ENCODE data around the gene NPIPB12. TPM values are rescaled to one million over a fixed set of nuclear protein-coding genes. Genes with fewer than 3 reads are reported as not detected.
"Not testable (repeated sequence)": the region's sequence is repeated elsewhere in the genome, so short reads cannot be mapped to it uniquely, and the experiment has no call there.

NPIPB12 gene
- total and polyA plus RNA-seq, 2 of the 8 experiments (the other 6 are each of a cell fraction or from before 2014, with no cell fraction given), result 43.6 to 50.9 TPM

DNA sequence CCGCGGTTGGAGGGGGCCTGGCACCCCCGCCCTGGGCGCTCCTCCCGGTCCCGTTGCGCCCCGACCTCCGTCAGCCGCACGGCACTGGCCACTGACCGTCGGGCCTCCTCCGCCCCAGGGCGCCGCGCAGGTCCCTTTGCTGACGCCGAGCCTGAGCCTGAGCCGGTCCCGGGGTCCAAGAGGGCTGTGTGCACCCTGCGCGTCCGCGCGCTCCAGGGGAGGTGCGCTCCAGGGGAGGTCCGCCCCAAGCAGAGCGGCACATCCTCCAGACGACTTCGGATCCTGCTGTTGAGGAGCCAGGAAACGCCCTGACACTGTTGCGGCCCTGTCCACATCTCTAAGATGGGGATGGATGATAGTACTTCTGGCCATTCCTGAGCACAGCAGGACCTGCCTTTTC, 39.3 kb downstream of the NPIPB12 start:
- H3K79me1 ChIP-seq (ENCODE audit: low read depth, low read length); H3K4ac ChIP-seq (replicated peaks; ENCODE audit: insufficient read length, low read depth, low read length); H3K4me2 ChIP-seq (ENCODE audit: insufficient read depth in 1 of 2, low read depth in 2 of 2, low read length in 2 of 2); H4K5ac ChIP-seq (ENCODE audit: insufficient read length, low read depth, low read length); H2BK120ac ChIP-seq (replicated peaks; ENCODE audit: low read depth, low read length); H4K20me1 ChIP-seq (replicated peaks in 1 of 2; ENCODE audit: control insufficient read depth in 1 of 2, insufficient read depth in 2 of 2, low read length in 2 of 2); CTCF ChIA-PET (ENCODE audit: partially characterized antibody); FAIRE-seq; H3K79me2 ChIP-seq (ENCODE audit: control insufficient read depth in 1 of 2, insufficient read depth in 2 of 2, low read length in 2 of 2); H2BK12ac ChIP-seq (ENCODE audit: low read depth, low read length); H2BK5ac ChIP-seq (ENCODE audit: low read depth, low read length); H2AFZ ChIP-seq (ENCODE audit: low read length); H3K9ac ChIP-seq (replicated peaks in 1 of 4; ENCODE audit: extremely low read depth in 1 of 4, low read depth in 3 of 4, low read length in 3 of 4); H3K14ac ChIP-seq (ENCODE audit: insufficient read length); H3K9me3 ChIP-seq (ENCODE audit: insufficient read depth in 2 of 2, low read depth in 1 of 2, low read length in 1 of 2); H2BK20ac ChIP-seq (ENCODE audit: low read length); H4K8ac ChIP-seq (ENCODE audit: extremely low read depth, insufficient read depth, low read length); H3K23ac ChIP-seq (ENCODE audit: insufficient read length); H2BK15ac ChIP-seq (ENCODE audit: low read length); H3K36me3 ChIP-seq (ENCODE audit: control insufficient read depth in 2 of 4, insufficient read depth in 4 of 4, low read length in 3 of 4); H3K4me1 ChIP-seq (replicated peaks in 1 of 4; ENCODE audit: control insufficient read depth in 3 of 4, insufficient read depth in 4 of 4, low read length in 3 of 4); H3K27ac ChIP-seq (ENCODE audit: low read depth, low read length); H3K18ac ChIP-seq (ENCODE audit: extremely low read depth, low read length); H3K23me2 ChIP-seq (ENCODE audit: low read depth, low read length); H3K56ac ChIP-seq (replicated peaks; ENCODE audit: insufficient read length, low read depth, low read length); H2AK5ac ChIP-seq (ENCODE audit: low read depth, low read length); DNase-seq (ENCODE audit: low read depth in 1 of 2, low spot score in 2 of 2); POLR2A ChIA-PET (ENCODE audit: partially characterized antibody); H3K4me3 ChIP-seq (ENCODE audit: extremely low read depth in 1 of 4, insufficient read depth in 2 of 4, low read depth in 3 of 4, low read length in 4 of 4); H4K91ac ChIP-seq (replicated peaks; ENCODE audit: insufficient read length, low read length); H3K27me3 ChIP-seq (replicated peaks in 1 of 4; ENCODE audit: control insufficient read depth in 3 of 4, extremely low read depth in 1 of 4, insufficient read depth in 3 of 4, low read length in 3 of 4): not testable (repeated sequence)
- WGBS, 2 experiments (ENCODE audit: extremely low coverage in 1 of 2, insufficient coverage in 1 of 2, insufficient read length in 1 of 2, insufficient replicate concordance in 2 of 2, low coverage in 1 of 2, low lambda C conversion rate in 2 of 2, missing lambda C conversion rate in 1 of 2), result no CpG with 5 or more reads among the region's 33 CpGs

DNA sequence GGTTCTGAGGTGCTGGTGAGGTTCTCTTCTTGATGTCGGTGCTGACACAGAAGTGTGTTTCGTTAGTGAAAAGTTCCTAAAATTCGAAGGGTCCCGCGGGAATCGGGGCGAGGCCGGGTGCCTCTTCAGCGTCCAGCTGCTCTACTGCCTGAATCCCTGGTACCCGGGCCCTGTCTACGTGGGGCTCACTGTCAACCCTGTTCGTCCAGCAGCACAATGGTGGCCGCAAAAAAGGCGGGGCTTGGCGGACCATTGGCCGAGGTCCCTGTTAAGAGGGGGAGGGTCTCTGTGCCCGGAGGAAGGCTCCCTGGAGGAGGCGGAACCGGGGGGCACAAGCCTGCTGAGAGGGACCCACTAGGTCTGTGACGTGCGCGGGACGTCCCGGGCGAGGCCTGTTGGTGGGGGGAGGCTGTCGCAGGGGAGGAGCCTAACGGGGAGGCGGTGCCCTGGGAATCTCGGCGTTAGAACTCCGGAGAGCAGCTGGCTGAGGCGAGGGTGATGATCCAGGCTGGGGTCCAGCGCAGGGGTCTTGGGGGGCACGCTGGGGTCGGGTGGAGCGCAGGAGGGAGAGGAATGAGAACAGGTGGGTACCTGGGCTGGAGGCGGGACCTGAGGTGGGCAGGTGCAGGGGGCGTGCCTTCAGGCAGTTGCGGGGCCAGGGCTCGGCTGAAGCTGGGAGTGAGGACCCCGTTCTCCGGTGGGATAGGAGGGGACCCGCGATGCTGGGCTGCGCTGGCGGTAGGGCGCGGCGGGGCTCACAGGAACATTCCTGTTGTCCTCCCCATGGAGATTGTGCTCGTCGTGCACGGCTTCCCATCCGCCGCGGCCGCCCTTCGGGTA, 40.0 kb downstream of the NPIPB12 start:
- POLR2A ChIA-PET (ENCODE audit: partially characterized antibody); H3K9me3 ChIP-seq (ENCODE audit: insufficient read depth in 2 of 2, low read depth in 1 of 2, low read length in 1 of 2); FAIRE-seq; H4K8ac ChIP-seq (ENCODE audit: extremely low read depth, insufficient read depth, low read length); H3K79me1 ChIP-seq (ENCODE audit: low read depth, low read length); CTCF ChIA-PET (ENCODE audit: partially characterized antibody); H4K91ac ChIP-seq (replicated peaks; ENCODE audit: insufficient read length, low read length); H3K4me2 ChIP-seq (ENCODE audit: insufficient read depth in 1 of 2, low read depth in 2 of 2, low read length in 2 of 2); DNase-seq (ENCODE audit: low read depth in 1 of 2, low spot score in 2 of 2); H2AK5ac ChIP-seq (ENCODE audit: low read depth, low read length); H2BK12ac ChIP-seq (ENCODE audit: low read depth, low read length); H3K27me3 ChIP-seq (replicated peaks in 1 of 4; ENCODE audit: control insufficient read depth in 3 of 4, extremely low read depth in 1 of 4, insufficient read depth in 3 of 4, low read length in 3 of 4); H3K18ac ChIP-seq (ENCODE audit: extremely low read depth, low read length); H3K4me3 ChIP-seq (ENCODE audit: extremely low read depth in 1 of 4, insufficient read depth in 2 of 4, low read depth in 3 of 4, low read length in 4 of 4); H3K14ac ChIP-seq (ENCODE audit: insufficient read length); H3K9ac ChIP-seq (replicated peaks in 1 of 4; ENCODE audit: extremely low read depth in 1 of 4, low read depth in 3 of 4, low read length in 3 of 4); H2AFZ ChIP-seq (ENCODE audit: low read length); H2BK20ac ChIP-seq (ENCODE audit: low read length); H3K4me1 ChIP-seq (replicated peaks in 1 of 4; ENCODE audit: control insufficient read depth in 3 of 4, insufficient read depth in 4 of 4, low read length in 3 of 4); H2BK15ac ChIP-seq (ENCODE audit: low read length); H3K4ac ChIP-seq (replicated peaks; ENCODE audit: insufficient read length, low read depth, low read length); H3K23ac ChIP-seq (ENCODE audit: insufficient read length); H3K27ac ChIP-seq (ENCODE audit: low read depth, low read length); H3K79me2 ChIP-seq (ENCODE audit: control insufficient read depth in 1 of 2, insufficient read depth in 2 of 2, low read length in 2 of 2); H2BK120ac ChIP-seq (replicated peaks; ENCODE audit: low read depth, low read length); H4K5ac ChIP-seq (ENCODE audit: insufficient read length, low read depth, low read length); H3K36me3 ChIP-seq (ENCODE audit: control insufficient read depth in 2 of 4, insufficient read depth in 4 of 4, low read length in 3 of 4); H2BK5ac ChIP-seq (ENCODE audit: low read depth, low read length); H4K20me1 ChIP-seq (replicated peaks in 1 of 2; ENCODE audit: control insufficient read depth in 1 of 2, insufficient read depth in 2 of 2, low read length in 2 of 2); H3K56ac ChIP-seq (replicated peaks; ENCODE audit: insufficient read length, low read depth, low read length); H3K23me2 ChIP-seq (ENCODE audit: low read depth, low read length): not testable (repeated sequence)
- no CpG with 5 or more reads among the region's 57 CpGs for WGBS, 2 experiments (ENCODE audit: extremely low coverage in 1 of 2, insufficient coverage in 1 of 2, insufficient read length in 1 of 2, insufficient replicate concordance in 2 of 2, low coverage in 1 of 2, low lambda C conversion rate in 2 of 2, missing lambda C conversion rate in 1 of 2)
